Activated naive CD8-positive, alpha-beta T cell treated with anti-CD3 and anti-CD28 coated beads for 36 hours (primary cell): ENCODE measurements around the gene ALDOA. TPM values are rescaled to one million over a fixed set of nuclear protein-coding genes. Genes with fewer than 3 reads are reported as not detected.

ENCODE experiments used
- total RNA-seq, 2 experiments: library from RNA; stranded (reverse); gene quantifications; one replicate each; pipeline ENCODE4 v1.2.3, GENCODE V29; 2021

The ALDOA gene
- total RNA-seq, 2 experiments from 2014 or later = 2,800 to 2,893 TPM

Other genes with a start within 250 kb of the ALDOA start
- gene PAGR1, start 249.6 kb upstream of the ALDOA start, total RNA-seq = 10 to 100 TPM; 33.7 to 34.8 TPM
- 10 to 100 TPM; 30.7 to 30.8 TPM for gene MVP, start 245.3 kb upstream of the ALDOA start, total RNA-seq
- 10 to 100 TPM; 46.8 to 50.6 TPM for gene CDIPT, start 202.5 kb upstream of the ALDOA start, total RNA-seq
- gene SEZ6L2, start 166.2 kb upstream of the ALDOA start, total RNA-seq = under 1 TPM in 1 of 2 experiments, not detected in 1; 0.32 TPM
- gene ASPHD1, start 165.3 kb upstream of the ALDOA start, total RNA-seq = 1 to 10 TPM; 1.3 to 2.0 TPM
- 10 to 100 TPM; 27.2 to 30.3 TPM for gene KCTD13, start 139.5 kb upstream of the ALDOA start, total RNA-seq
- gene TMEM219, start 103.7 kb upstream of the ALDOA start, total RNA-seq = 10 to 100 TPM; 29.3 TPM
- 10 to 100 TPM; 24.9 to 26.4 TPM for gene TAOK2, start 91.9 kb upstream of the ALDOA start, total RNA-seq
- 10 to 100 TPM; 39.5 to 41.4 TPM for gene HIRIP3, start 70.1 kb upstream of the ALDOA start, total RNA-seq
- 10 to 100 TPM; 83.8 to 91.1 TPM for gene INO80E, start 69.5 kb upstream of the ALDOA start, total RNA-seq
- gene DOC2A, start 54.7 kb upstream of the ALDOA start, total RNA-seq = 1 to 10 TPM in 1 of 2 experiments, under 1 TPM in 1; 0.89 to 1.4 TPM
- gene C16orf92, start 42.6 kb upstream of the ALDOA start, total RNA-seq = not detected
- 1 to 10 TPM; 1.2 to 2.0 TPM for gene TLCD3B, start 34.5 kb upstream of the ALDOA start, total RNA-seq
- 100 to 1,000 TPM; 125 to 127 TPM for gene PPP4C, start 10.2 kb downstream of the ALDOA start, total RNA-seq
- 1 to 10 TPM in 1 of 2 experiments, under 1 TPM in 1; 0.74 to 1.1 TPM for gene TBX6, start 26.2 kb downstream of the ALDOA start, total RNA-seq
- gene YPEL3, start 30.5 kb downstream of the ALDOA start, total RNA-seq = 10 to 100 TPM; 11.8 to 12.1 TPM
- gene GDPD3, start 47.8 kb downstream of the ALDOA start, total RNA-seq = 1 to 10 TPM; 1.7 to 4.3 TPM
- gene MAPK3, start 57.5 kb downstream of the ALDOA start, total RNA-seq = 10 to 100 TPM; 38.9 to 41.6 TPM
- 100 to 1,000 TPM; 972 to 977 TPM for gene CORO1A, start 117.8 kb downstream of the ALDOA start, total RNA-seq
- 100 to 1,000 TPM; 252 to 257 TPM for gene BOLA2B, start 127.9 kb downstream of the ALDOA start, total RNA-seq
- gene SLX1A, start 128.1 kb downstream of the ALDOA start, total RNA-seq = 10 to 100 TPM; 64.2 to 65.7 TPM
- gene SULT1A3, start 133.5 kb downstream of the ALDOA start, total RNA-seq = 10 to 100 TPM in 1 of 2 experiments, 1 to 10 TPM in 1; 9.6 to 12.3 TPM
- 1 to 10 TPM; 6.8 to 8.1 TPM for gene NPIPB13, start 182.7 kb downstream of the ALDOA start, total RNA-seq